ENCODE data around the gene ULK3. TPM values are rescaled to one million over a fixed set of nuclear protein-coding genes. Genes with fewer than 3 reads are reported as not detected.

ULK3 gene
- total RNA-seq, 1 experiment from 2014 or later = 58.3 TPM

GRCh38 chr15:74856537-74856936 lies 13.6 kb upstream of the ULK3 start:
- CTCF ChIA-PET = no interaction called here

GRCh38 chr15:74855857-74856256 lies 12.9 kb upstream of the ULK3 start:
- DNase-seq (ENCODE audit: low spot score) = no peak
- intact Hi-C loops (cut with micrococcal nuclease; ENCODE audit: unreplicated experiment) = no loop called here
- ChIA-PET CTCF (no interaction called here), POLR2A (ENCODE audit: low non-redundant PET) (no interaction called here)
- no peaks in the 10 kb centered on the region for H3K4me1 ChIP-seq (ENCODE audit: insufficient read depth, low read length, poor library complexity, severe bottlenecking)
- H3K27me3 ChIP-seq (replicated peaks; ENCODE audit: insufficient read depth, low read depth, low read length, poor library complexity) = no peaks in the 10 kb centered on the region
- H3K9me3 ChIP-seq (ENCODE audit: low read depth, low read length, poor library complexity, severe bottlenecking) = no peaks in the 10 kb centered on the region
- BruUV-seq (replicated peaks) = no TSS peak
- H3K36me3 ChIP-seq (ENCODE audit: insufficient read depth, low read length, poor library complexity, severe bottlenecking) = peaks cover 35% of the 10 kb centered on the region
- TF ChIP-seq EZH2 (IDR thresholded peaks at IDR 0.05; ENCODE audit: borderline replicate concordance, low read depth, low read length, poor library complexity, severe bottlenecking) (no peak), CTCF (conservative IDR thresholded peaks at IDR 0.05; ENCODE audit: low read depth, low read length) (no peak)
- no peak overlapping the region for H3K27ac ChIP-seq (ENCODE audit: low read depth, low read length, poor library complexity, severe bottlenecking)
- H3K4me3 ChIP-seq (ENCODE audit: low read depth, low read length, poor library complexity, severe bottlenecking) = no peak overlapping the region

More at GRCh38 chr15:74856537-74856936, 13.6 kb upstream of the ULK3 start:
- no peaks in the 10 kb centered on the region for H3K27me3 ChIP-seq (replicated peaks; ENCODE audit: insufficient read depth, low read depth, low read length, poor library complexity)
- DNase-seq (ENCODE audit: low spot score) = no peak
- no peak for TF ChIP-seq CTCF (conservative IDR thresholded peaks at IDR 0.05; ENCODE audit: low read depth, low read length)
- TF ChIP-seq EZH2 (IDR thresholded peaks at IDR 0.05; ENCODE audit: borderline replicate concordance, low read depth, low read length, poor library complexity, severe bottlenecking) = no peak
- H3K27ac ChIP-seq (ENCODE audit: low read depth, low read length, poor library complexity, severe bottlenecking) = no peak overlapping the region
- no TSS peak for BruUV-seq (replicated peaks)
- H3K9me3 ChIP-seq (ENCODE audit: low read depth, low read length, poor library complexity, severe bottlenecking) = no peaks in the 10 kb centered on the region
- H3K4me1 ChIP-seq (ENCODE audit: insufficient read depth, low read length, poor library complexity, severe bottlenecking) = no peaks in the 10 kb centered on the region
- POLR2A ChIA-PET (ENCODE audit: low non-redundant PET) = no interaction called here
- H3K36me3 ChIP-seq (ENCODE audit: insufficient read depth, low read length, poor library complexity, severe bottlenecking) = peaks cover 28% of the 10 kb centered on the region
- intact Hi-C loops (cut with micrococcal nuclease; ENCODE audit: unreplicated experiment) = no loop called here
- no peak overlapping the region for H3K4me3 ChIP-seq (ENCODE audit: low read depth, low read length, poor library complexity, severe bottlenecking)

GRCh38 chr15:74854453-74855022 lies 11.6 kb upstream of the ULK3 start:
- Histone ChIP-seq H3K27ac (ENCODE audit: low read depth, low read length, poor library complexity, severe bottlenecking) (peak overlapping the region; percentile 47), H3K4me3 (ENCODE audit: low read depth, low read length, poor library complexity, severe bottlenecking) (no peak overlapping the region), H3K36me3 (ENCODE audit: insufficient read depth, low read length, poor library complexity, severe bottlenecking) (peaks cover 40% of the 10 kb centered on the region), H3K4me1 (ENCODE audit: insufficient read depth, low read length, poor library complexity, severe bottlenecking) (no peaks in the 10 kb centered on the region), H3K9me3 (ENCODE audit: low read depth, low read length, poor library complexity, severe bottlenecking) (no peaks in the 10 kb centered on the region), H3K27me3 (replicated peaks; ENCODE audit: insufficient read depth, low read depth, low read length, poor library complexity) (no peaks in the 10 kb centered on the region)
- TF ChIP-seq CTCF (conservative IDR thresholded peaks at IDR 0.05; ENCODE audit: low read depth, low read length) (no peak), EZH2 (IDR thresholded peaks at IDR 0.05; ENCODE audit: borderline replicate concordance, low read depth, low read length, poor library complexity, severe bottlenecking) (no peak)
- ChIA-PET POLR2A (ENCODE audit: low non-redundant PET) (interaction anchor here (0.5 to 0.7 kb wide), 3 partner anchors 13 to 965 kb away, joined by 3 to 4 read pairs (median 3); no protein-coding TSS in a partner anchor), CTCF (no interaction called here)
- no peak for DNase-seq (ENCODE audit: low spot score)
- intact Hi-C loops (cut with micrococcal nuclease; ENCODE audit: unreplicated experiment) = no loop called here
- BruUV-seq (replicated peaks) = no TSS peak

Data from A673 (cell line).